Renal cortical epithelial cell (primary cell): ENCODE results near the gene STMN1. TPM values are rescaled to one million over a fixed set of nuclear protein-coding genes. Genes with fewer than 3 reads are reported as not detected.
"Not testable (repeated sequence)": the region's sequence is repeated elsewhere in the genome, so short reads cannot be mapped to it uniquely, and the experiment has no call there.

Experiments used
- DNase-seq: peaks from one replicate; pipeline ENCODE4 v3.0.0-alpha.2; 2011; ENCODE audit warnings: low read depth
- total RNA-seq: library from RNA; depleted of rRNA; stranded (reverse); fragments of >200 nt; gene quantifications from 2 replicates; pipeline ENCODE4 v1.2.3, GENCODE V29; 2014

Gene STMN1
- total RNA-seq: 69.2 and 143 TPM in 2 replicates

DNA sequence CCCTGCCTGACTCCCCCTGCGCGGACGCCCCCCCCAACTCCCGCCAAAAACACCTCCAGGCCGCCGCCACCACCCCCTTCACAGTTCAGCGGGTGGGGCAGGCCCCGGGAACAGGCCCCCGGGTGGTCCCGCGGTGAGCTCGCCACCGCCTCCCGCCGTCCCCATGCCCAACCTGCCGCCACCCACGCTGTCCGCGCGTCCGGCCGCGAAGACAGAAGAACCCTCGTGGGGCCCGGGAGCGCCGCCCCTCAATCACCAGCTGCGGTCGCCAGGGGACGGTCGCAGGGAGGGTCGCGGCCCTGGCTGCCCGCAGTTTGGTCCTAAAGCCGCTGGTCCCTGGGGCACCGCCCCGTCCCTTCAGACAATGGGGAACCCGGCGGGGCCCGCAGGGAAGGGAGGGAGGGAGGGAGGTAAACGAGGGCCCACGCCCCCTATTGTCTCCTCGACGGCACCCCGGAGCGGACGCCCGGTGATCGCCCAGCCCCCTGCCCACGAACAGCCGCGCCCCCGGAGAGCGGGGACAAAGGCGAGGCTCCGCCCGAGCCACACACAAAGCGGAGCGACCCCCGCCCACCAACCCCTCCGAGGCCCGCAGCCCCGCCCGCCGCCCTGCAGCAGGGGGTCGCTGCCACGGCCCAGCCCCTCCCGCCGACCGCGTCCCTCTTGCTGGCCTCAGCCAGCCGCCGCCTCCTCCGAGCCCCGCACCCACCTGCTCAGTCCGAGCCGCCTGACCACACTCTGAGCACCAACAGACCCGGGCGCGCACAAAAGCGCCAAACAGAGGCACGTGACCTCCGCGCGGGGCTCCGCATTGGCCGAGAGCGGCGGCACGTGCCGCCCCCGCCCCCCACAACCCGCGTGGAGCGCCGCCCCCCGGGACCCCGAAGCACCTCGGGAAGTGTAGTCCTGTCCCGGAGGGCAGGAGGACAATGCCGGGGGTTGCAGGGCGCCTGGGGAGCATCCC, at the start of gene STMN1:
TSS of gene STMN1 (minus strand) at position 740 of the 964 bp plus-strand sequence. CDS start 1,743 bp downstream, outside the sequence.
- peak; percentile 57 for DNase-seq

DNA sequence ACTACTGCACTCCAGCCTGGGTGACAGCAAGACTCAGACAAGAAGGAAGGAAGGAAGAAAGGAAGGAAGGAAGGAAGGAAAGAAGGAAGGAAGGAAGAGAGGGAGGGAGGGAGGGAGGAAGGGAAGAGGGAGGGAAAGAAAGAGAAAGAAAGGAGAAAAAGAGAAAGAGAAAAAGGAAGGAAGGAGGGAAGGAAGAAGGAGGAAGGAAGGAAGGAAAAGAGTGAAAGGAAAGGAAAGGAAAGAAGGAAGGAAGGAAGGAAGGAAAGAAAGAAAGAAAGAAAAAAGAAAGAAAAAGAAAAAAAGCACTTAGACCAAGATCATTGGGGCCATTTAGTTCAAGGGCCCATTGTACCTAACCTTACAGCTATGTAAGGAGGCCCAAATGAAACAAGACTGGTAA, 49.3 kb upstream of the STMN1 start:
- no peak for DNase-seq

DNA sequence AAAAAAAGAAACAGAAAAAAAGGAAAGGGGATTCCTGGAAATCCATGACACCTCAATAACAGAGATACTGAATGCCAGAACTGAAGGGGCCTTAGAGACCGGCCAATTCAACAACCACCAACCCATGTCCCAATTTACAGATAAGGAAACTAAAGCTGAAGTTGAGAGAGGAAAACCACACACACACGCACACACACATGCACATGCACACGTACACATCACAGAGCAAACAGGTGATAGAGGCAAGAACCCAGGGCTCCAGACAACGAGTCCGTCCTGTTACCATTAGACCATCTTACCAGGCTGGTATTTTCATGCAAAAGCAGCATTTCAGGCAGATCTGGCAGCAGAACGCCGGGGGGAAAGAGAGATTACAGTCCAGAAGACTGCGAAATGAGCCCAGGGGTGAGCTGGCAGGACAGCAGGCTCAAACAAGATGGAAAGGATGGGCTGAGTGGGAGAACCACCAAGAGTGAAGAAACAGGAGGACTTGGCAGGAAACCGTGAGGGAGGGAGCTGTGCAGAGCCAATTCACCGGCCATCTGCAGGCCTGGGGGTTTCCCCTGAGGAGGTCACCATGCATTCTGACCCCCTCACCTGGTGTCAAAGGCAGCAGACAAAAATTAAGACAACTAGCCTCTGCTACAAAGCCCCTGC, 48.2 kb upstream of the STMN1 start:
- no peak for DNase-seq

DNA sequence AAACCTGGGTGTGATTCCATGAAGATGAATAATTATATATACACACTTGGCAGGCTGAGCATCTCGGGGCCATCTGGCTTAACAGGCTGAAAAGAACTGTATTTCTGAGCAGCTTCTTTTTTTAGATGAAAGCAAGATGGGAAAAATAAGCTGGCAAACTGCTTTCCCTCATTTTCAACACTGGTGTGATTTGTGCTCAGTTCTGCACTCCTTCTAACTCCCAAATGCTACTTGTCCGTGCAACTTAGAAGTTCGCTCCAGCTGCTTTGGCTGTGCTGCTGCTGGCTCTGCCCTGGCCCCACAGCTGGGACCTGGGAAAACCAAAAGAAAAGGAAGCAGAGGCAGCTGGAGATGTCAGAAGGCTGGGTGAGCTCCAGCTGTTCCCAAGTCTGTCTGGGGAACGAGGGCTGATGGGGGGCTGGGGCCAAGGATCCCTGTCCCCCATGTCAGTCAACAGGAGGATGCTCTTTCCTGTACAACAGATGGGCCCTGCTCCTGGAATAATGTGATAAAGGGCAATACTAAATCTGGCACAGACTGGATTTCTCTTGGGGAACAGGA, 46.7 kb upstream of the STMN1 start:
- no peak for DNase-seq

DNA sequence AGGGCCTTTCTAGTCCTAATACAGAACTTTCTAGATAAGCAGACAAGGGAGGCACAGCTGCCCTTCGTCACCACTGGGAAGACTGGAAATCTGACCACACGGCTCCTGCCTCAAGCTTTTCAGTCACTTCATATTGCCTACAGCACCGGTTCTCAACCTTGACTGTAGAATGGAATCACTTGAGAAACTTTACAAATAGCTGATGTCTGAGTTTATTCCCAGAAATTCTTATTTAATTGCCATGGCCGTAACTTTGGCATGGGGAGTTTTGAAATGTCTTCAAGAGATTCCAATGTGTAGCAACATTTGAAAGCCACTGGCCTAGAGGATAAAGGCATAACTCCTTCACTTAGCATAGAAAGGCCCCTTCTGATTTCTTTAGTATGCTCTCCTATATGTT, 42.4 kb upstream of the STMN1 start:
- DNase-seq: no peak

DNA sequence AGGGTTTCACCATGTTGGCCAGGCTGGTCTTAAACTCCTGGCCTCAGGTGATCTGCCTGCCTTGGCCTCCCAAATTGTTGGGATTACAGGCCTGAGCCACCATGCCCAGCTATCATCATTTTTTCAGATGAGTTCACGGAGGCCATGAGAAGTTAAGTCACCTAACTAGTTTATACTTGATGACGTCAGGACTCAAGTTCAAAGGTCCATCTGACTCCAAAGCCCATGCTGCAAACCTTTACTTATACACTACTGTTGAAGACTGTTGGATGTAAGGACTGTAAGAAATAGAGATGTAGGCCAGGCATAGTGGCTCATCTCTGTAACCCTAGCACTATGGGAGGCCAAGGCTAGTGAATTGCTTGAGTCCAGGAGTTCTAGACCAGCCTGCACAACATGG, 40.8 kb upstream of the STMN1 start:
- DNase-seq: no peak

DNA sequence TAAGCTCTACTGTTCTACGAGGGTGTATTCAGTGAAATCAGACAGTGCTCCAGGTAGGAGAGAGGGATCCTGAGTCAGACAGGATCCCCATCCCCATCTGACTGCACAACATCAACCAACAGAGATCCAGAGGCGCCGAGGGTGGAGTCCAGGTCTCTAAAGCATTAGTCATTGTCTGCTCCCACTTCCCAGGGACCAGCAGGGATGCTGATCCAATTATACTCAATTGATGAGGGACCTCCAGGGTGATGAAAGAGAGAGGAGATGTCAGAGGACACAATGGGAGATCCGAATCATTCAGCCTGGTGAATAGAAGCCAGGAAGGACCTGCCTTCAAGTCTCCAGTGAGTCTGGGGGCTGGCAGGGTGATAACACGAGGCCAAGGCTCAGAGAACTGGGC, 39.5 kb upstream of the STMN1 start:
- no peak for DNase-seq

DNA sequence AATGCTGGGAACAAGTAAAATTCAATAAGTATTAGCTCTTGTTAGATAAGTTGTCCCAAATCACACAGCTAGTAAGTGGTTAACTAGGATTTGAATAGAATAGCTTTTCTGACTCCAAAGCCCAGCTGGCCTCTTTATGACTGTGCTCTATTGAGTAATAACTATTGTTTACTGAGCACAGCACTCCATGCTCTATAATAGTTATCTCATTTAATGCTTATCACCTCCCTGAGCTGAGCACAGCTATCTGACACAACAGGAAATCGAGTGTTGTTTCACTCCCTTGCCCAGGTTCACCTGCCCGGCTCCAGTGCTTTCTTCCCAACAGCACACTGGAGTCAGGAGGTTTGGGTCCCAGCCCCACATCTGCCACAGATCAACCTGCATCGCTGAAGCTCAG, 38.8 kb upstream of the STMN1 start:
- DNase-seq: peak; percentile 48

DNA sequence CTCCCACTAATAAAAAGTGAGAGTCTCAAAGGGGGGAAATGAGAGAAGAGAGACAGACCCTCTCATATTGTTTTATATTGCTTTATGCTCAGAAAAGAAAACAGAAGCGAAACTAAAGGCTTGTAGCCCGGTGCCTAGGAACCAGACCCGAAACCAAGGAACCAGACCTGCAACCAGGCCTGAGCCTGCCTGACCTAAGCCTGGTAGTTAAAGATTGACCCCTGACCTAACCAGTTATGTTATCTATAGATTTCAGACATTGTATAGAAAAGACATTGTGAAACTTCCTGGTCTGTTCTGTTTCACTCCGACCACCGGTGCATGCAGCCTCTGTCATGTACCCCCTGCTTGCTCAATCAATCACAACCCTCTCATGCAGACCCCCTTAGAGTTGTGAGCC, 37.3 kb upstream of the STMN1 start:
- DNase-seq: not testable (repeated sequence)

DNA sequence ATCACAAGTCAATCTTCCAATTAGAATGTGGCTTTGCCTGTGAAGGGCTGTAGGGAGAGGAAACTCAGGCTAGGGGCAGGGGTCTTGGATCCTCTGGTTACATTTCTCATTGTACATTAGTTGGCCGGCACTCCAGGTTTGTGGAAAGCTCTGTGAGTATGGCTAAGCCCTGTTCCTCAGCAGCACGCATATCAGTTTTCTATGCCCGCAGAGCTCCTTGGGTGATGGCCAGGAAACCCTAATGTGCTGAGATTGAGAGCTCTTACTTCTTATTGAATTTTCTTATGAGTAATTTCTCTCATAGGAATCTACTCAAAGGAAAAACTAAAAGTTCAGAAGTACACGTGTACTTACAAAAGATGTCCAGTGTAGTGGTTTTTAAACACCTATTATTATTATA, 30.7 kb upstream of the STMN1 start:
- DNase-seq: no peak

DNA sequence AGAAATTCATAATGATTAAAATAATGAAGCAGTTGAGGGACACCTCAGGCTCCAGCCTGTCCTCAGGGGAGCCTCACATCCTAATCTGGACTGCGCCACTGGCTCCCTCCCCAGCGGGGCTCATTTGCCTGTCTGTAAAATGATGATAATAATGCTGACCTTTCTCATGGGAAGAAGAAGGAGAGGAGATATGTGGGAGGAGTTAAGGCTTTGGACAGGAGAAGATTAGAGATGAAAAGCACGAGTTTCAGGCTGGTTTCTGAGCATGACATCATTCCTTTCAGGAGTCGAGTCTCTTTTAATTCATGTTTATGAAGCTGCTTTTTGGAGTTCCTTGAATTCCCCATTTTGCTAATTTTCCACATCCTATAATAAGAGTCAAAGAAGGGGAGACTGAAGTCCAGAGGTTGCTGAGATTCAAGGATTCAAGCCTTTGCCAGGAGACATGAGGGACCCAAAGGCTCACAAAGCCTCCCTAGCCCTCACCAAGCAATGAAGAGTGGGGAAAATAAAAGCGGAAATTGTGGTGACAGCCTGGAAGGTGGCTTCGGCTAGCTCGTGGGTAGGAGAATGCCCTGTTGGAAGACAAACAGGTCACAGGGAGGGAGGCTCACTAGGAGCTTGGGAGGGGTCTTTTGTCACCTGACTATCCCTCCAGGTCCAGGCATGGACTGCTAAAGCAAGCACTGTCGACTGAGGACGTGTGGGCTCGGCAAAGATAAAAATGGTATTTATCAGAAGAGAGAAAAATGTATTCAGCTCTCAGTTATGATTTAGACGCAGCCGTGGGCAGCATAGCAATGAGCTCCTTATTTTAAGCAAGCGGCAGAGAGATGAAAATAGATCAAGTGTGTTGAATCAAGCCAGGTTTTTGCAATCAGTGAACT, 27.5 kb upstream of the STMN1 start:
- DNase-seq: no peak

DNA sequence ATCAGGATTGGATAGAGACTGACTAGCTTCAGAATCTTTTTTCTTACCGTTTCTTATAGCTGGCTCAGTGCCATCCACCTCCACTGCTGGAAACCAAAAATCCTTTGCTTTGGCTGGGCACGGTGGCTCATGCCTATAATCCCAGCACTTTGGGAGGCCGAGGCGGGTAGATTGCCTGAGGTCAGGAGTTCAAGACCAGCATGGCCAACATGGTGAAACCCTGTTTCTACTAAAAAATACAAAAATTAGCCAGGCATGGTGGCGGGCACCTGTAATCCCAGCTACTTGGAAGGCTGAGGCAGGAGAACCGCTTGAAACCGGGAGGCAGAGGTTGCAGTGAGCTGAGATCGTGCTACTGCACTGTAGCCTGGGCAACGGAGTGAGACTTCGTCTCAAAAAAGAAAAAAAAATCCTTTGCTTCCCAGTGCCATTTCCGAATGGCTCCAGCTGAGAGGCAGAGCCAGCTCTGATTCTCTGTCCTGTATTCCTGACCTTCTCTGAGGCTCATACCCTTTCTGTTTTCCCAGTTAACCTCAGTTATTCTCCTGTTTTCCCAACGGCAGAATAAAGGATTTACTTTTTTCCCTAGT, 26.7 kb upstream of the STMN1 start:
- not testable (repeated sequence) for DNase-seq

DNA sequence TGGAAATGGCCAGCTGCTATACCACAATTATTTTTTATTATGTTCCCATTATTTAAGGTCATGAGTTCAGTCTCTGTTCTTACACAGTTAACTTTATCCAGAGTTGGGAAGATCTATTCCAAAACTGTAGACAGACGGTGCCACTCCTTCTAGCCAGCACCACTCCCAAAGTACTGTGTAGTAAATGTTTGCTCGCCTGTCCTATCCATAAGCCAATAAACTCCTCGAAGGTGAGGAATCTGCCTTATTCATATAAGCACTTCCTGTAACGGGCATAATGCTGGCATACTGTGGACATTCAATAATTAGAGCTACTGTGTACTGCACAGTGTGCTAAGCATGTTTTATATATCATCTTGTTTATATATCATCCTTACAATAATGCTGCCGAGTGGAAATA, 26.1 kb upstream of the STMN1 start:
- DNase-seq: no peak

DNA sequence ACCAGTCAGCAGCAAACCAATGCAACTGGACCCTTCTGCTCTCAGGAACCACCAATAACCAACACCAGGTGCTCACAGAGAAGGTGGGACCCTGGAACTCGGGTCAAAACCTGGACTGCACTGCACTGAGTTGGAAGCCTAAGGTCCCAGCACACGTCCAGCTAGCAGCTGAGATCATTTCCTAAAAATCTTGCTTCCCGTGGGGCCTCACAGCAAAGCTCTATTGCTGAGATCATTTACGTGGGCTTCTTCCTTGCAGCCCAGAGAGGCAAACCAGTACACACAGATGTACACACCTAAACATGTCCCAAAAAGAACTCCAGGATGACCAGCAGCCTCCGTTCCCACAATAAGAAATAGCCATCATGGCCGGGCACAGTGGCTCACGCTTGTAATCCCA, 22.8 kb upstream of the STMN1 start:
- no peak for DNase-seq

DNA sequence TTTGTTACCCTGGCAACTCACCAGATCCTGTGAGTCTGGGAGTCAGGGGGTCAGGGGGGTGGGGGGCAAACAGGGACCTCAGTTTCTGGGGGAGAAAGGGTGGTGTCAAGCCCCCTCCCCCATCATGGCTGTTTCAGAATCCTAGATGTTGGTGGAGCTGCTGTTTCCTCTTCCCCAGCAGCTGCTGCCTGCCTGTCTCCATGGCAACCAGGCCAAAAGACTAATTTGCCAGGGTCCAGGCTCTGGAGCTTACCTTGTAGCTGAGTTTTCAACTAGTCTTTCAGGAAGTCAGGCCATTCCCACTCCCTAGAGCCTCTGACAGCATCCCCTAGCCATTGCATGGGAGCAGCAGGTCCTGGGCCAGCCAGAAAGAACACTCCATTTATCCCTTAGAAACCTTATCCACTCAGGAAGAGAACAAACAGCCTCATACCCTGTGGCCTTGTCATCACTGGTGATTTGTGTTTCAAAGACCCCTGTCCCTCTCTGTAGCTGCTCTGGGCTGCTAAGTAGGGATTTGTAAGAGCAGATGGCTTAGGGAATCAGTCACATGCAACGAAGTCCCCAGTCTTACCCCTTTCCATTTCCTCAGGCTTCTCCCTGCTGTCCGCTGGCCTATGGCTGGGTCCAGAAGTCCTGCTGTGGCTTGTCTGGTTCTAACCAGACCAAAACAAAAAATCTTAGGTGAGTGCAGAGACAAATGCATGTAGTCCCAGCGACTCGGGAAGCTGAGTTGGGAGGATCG, 21.5 kb upstream of the STMN1 start:
- no peak for DNase-seq

DNA sequence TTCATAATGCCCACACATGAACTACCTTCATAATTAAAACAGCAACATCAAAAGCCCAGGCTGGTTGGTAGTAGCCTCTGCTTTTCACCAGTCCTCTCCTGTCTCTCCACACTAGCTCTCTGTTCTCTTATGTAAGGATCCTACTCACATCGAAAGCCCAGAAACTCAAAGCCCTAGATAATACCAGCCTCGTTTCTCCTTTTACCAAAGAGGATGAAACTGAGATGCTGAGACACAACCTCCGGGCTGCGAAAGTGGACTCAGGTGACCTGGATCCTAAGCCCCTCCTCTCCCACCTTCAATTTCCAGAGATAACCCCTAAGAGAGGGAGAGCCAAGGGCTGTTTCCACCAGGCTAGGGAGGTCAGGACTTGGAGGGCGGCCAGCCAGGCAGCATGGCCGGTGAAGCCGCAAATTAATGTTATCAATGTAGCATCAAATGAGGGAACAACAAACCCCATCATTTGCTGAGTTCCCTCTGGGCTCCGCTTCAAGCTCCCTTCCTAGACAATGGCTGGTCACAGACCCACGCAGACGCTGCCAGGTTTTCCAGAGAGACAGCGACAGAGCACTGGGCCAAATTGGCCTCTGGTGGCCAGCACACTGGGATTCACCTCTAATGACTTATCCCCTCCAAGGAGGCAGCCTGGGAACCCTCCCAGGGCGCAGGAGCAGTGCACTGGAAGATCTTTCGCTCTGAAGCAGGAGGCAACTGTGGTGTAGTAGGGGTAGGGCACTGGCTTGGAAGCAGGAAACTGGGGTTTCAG, 20.7 kb upstream of the STMN1 start:
- DNase-seq: no peak

DNA sequence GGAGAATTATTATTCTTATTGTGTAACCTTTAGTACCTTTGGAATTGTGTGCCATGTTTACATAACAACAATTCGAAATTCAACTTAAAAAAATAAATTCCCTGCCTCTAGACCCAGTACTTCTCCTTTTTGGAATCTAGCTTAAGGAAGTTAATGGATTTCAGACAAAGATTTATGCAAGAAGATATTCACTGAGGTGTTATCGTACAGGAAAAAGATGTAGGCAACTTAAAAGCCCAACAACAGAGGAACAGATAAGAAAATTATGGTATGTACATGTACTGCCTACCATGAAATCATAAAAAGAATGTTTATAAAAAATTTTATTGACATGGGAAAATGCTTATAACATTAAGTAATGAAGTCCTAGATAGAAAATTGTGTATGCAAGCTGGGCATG, 18.2 kb upstream of the STMN1 start:
- DNase-seq: no peak

DNA sequence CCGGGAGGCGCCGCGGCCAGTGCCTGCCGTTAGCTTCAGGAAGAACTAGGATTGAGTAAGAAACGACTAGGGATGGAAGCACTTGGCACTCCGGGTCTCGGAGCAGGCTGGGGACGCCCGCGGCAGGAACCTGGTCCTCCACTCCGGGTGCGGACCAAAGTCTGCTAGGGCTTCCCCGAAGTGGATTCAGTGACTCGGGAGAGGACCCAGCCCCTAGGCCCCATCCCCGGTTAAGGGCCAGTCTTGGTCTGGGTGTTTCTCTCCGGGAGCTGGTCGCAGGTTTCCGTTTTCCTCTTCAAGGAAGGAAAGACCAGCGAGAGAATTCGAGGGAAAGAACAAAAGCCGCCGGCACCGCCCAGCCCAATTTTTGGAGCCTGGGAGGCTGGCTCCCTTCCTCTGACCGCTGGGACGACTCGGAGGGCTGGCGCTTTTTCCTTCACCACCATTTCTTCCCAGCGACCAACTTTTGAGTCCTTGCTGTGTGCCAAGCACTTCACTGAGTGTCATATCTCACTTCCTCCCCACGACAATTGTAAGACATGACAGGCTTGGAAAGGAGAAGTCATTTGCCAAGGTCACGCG, 16.8 kb upstream of the STMN1 start:
- DNase-seq: no peak
